Measurements from ENCODE around the gene UBC. TPM values are rescaled to one million over a fixed set of nuclear protein-coding genes. Genes with fewer than 3 reads are reported as not detected.
A peak's percentile ranks its signal among the peaks of the same experiment; 100 is the strongest.

Gene UBC
- total and polyA plus RNA-seq, 2 of the 4 experiments (the other 2 are of a cell fraction) = 2,042 to 4,320 TPM

- no peak overlapping the region; the same call in 1 of the 2 replicates for H3K18ac ChIP-seq (ENCODE audit: low read depth, low read length)
- no peaks in the 10 kb centered on the region for H3K79me1 ChIP-seq (ENCODE audit: low read depth in 1 of 2, low read length in 2 of 2)
- H2AK9ac ChIP-seq (replicated peaks; ENCODE audit: low read depth, low read length, poor library complexity) = no peak overlapping the region
- H3K14ac ChIP-seq (replicated peaks; ENCODE audit: low read depth, low read length) = no peak overlapping the region
- ChIA-PET CTCF (no interaction called here), POLR2A (ENCODE audit: unreplicated experiment) (no interaction called here)
- H4K8ac ChIP-seq (ENCODE audit: low read depth in 2 of 2, low read length in 2 of 2) = peak overlapping the region in 1 of 2 experiments; percentile 37; a peak in 1 of 4 replicates
- dilution Hi-C loops (cut with HindIII; ENCODE audit: low sequenced_read_pairs, unreplicated experiment) (no loop called here), intact Hi-C loops (cut with micrococcal nuclease) (no loop called here), in situ Hi-C loops (cut with MboI; ENCODE audit: low sequenced_read_pairs) (no loop called here)
- H3K9ac ChIP-seq (ENCODE audit: low read depth, low read length) = no peak overlapping the region
- ATAC-seq (ENCODE audit: low read depth) = no peak
- BruUV-seq (replicated peaks) = no TSS peak
- no peaks in the 10 kb centered on the region for H4K20me1 ChIP-seq (ENCODE audit: insufficient read depth, low read length)
- H4K91ac ChIP-seq (ENCODE audit: insufficient read depth, low read depth, low read length) = no peak overlapping the region
- TF ChIP-seq MXI1 (IDR thresholded peaks at IDR 0.05; ENCODE audit: borderline replicate concordance, low read depth, low read length) = no peak
- no peak for TF ChIP-seq CTCF (conservative IDR thresholded peaks at IDR 0.05; ENCODE audit: low read depth, low read length)
- no peak for TF ChIP-seq RFX5 (IDR thresholded peaks at IDR 0.05; ENCODE audit: low read depth, low read length)
- TF ChIP-seq FOS (IDR thresholded peaks at IDR 0.05; ENCODE audit: low read depth, low read length) = no peak
- TF ChIP-seq POLR2A (IDR thresholded peaks at IDR 0.05; ENCODE audit: low read depth, low read length) = no peak
- TF ChIP-seq CHD1 (IDR thresholded peaks at IDR 0.05; ENCODE audit: low read depth, low read length) = no peak
- TF ChIP-seq MAZ (IDR thresholded peaks at IDR 0.05; ENCODE audit: borderline replicate concordance, low read depth, low read length) = no peak
- no peak for TF ChIP-seq RCOR1 (IDR thresholded peaks at IDR 0.05; ENCODE audit: insufficient replicate concordance, low read length)
- TF ChIP-seq RAD21 (IDR thresholded peaks at IDR 0.05; ENCODE audit: low read length) = no peak
- no peak for TF ChIP-seq SMC3 (IDR thresholded peaks at IDR 0.05; ENCODE audit: low read depth, low read length)
- peaks cover 12% of the 10 kb centered on the region for H3K4me1 ChIP-seq (ENCODE audit: control insufficient read depth, insufficient read depth, low read length)
- no peak overlapping the region for H3K4me2 ChIP-seq (ENCODE audit: low read depth, low read length)
- H3K27me3 ChIP-seq (ENCODE audit: control insufficient read depth, insufficient read depth, low read length) = no peaks in the 10 kb centered on the region; the same call in 1 of the 2 replicates
- peak overlapping the region; percentile 33; the same call in 1 of the 2 replicates for H3K27ac ChIP-seq (ENCODE audit: insufficient read depth, low read length)
- H3K23ac ChIP-seq (ENCODE audit: low read depth, low read length) = no peak overlapping the region
- H3K4ac ChIP-seq (ENCODE audit: low read depth, low read length) = peak overlapping the region; percentile 67; the same call in 1 of the 2 replicates
- no peak overlapping the region for H3K56ac ChIP-seq (ENCODE audit: extremely low read depth, insufficient read depth, low read length)
- peaks cover 10% of the 10 kb centered on the region for H3K9me1 ChIP-seq (ENCODE audit: insufficient read depth, low read length)
- H2AK5ac ChIP-seq (ENCODE audit: low read depth, low read length) = no peak overlapping the region; the same call in 1 of the 2 replicates
- no CpG with 5 or more reads among the region's 9 CpGs for WGBS, 2 experiments (ENCODE audit: extremely low coverage in 2 of 2, insufficient read length in 1 of 2)
- 0 out of 2 replicates have a peak, but pooled peaks cover 3% of the 10 kb centered on the region for H3K9me3 ChIP-seq (ENCODE audit: control insufficient read depth, insufficient read depth, low read length)
- H2BK15ac ChIP-seq (ENCODE audit: low read depth, low read length) = no peak overlapping the region
- H3K36me3 ChIP-seq (ENCODE audit: control insufficient read depth, insufficient read depth, low read length) = no peaks in the 10 kb centered on the region
- H2BK20ac ChIP-seq (ENCODE audit: low read depth, low read length) = 0 out of 2 replicates have a peak overlapping the region, but pooled peaks have one; percentile 39
- peak overlapping the region; percentile 32; the same call in 1 of the 2 replicates for H4K5ac ChIP-seq (ENCODE audit: low read depth, low read length)
- H2AFZ ChIP-seq (replicated peaks; ENCODE audit: low read length, poor library complexity) = no peak overlapping the region
- H2BK5ac ChIP-seq (ENCODE audit: low read depth, low read length, poor library complexity, severe bottlenecking) = no peak overlapping the region
- H3K4me3 ChIP-seq (ENCODE audit: insufficient read depth, low read depth, low read length) = no peak overlapping the region
- peak overlapping the region; percentile 48 for H2BK120ac ChIP-seq (ENCODE audit: low read depth, low read length)
- DNase-seq = no peak
Observed at GRCh38 chr12:124893792-124894516, 20.5 kb downstream of the UBC start.
